CD4-positive, alpha-beta T cell treated with Interleukin-15 for 4 hours (primary cell): ENCODE data around the gene INPP5J.

ENCODE experiments used
- DNase-seq: peaks from one replicate; pipeline ENCODE4 v3.0.0-alpha.2; 2020; ENCODE audit warnings: low spot score

The INPP5J gene

DNA sequence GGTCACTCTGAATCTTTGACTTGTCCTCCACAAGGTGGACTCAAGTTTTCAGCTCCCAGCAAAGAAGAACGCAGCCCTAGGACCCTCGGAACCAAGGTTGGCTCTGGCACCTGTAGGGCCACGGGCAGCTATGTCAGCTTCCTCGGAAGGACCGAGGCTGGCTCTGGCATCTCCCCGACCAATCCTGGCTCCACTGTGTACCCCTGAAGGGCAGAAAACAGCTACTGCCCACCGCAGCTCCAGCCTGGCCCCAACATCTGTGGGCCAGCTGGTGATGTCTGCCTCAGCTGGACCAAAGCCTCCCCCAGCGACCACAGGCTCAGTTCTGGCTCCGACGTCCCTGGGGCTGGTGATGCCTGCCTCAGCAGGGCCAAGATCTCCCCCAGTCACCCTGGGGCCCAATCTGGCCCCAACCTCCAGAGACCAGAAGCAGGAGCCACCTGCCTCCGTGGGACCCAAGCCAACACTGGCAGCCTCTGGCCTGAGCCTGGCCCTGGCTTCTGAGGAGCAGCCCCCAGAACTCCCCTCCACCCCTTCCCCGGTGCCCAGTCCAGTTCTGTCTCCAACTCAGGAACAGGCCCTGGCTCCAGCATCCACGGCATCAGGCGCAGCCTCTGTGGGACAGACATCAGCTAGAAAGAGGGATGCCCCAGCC lies 2.2 kb downstream of the INPP5J start:
- DNase-seq = no peak

DNA sequence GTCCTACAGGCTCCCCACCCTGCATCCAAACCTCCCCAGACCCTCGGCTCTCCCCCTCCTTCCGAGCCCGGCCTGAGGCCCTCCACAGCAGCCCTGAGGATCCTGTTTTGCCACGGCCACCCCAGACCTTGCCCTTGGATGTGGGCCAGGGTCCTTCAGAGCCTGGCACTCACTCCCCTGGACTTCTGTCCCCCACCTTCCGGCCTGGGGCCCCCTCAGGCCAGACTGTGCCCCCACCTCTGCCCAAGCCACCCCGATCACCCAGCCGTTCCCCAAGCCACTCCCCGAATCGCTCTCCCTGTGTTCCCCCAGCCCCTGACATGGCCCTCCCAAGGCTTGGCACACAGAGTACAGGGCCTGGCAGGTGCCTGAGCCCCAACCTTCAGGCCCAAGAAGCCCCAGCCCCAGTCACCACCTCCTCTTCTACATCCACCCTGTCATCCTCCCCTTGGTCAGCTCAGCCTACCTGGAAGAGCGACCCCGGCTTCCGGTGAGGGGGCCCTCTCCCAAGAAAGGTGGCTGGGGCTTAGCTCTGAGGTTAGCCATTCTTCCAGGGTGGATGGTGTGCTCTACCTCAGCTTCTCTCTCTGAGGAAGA lies 2.9 kb downstream of the INPP5J start:
- no peak for DNase-seq

DNA sequence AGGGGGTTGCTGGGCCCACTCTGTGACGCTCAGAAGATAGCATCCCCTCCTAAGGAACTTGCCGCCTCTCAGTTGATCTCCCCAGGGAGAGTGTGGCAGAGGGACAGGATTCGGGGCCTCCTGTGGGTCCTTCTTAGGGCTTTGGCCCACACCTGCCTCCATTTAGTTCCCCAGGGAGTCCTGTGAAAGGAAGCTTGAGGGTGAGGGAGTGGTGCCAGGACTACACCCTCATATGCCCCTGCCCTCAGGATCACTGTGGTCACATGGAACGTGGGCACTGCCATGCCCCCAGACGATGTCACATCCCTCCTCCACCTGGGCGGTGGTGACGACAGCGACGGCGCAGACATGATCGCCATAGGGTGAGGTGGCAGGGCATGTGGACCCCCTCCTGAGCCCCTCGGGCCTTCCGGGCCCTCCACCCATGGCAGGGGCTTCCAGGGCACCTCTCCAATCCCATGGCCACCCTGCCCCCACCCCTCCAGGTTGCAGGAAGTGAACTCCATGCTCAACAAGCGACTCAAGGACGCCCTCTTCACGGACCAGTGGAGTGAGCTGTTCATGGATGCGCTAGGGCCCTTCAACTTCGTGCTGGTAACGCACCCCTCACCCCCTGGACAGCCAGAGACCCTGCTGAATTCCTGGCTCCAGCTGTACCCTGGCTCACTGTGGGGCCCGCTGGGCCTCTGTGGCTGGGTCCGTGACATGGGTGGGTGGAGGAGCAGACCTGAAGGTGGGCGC lies 3.5 kb downstream of the INPP5J start:
- DNase-seq = no peak

DNA sequence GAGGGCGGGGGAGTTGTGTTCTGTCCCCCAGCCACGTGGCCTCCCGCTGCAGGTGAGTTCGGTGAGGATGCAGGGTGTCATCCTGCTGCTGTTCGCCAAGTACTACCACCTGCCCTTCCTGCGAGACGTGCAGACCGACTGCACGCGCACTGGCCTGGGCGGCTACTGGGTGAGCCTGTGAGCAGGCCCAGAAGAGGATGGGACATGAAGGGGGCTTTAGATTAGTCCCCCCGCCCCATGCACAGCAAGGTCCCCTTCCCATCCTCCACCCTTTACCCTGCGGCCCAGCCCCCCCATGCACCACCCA lies 4.1 kb downstream of the INPP5J start:
- no peak for DNase-seq

DNA sequence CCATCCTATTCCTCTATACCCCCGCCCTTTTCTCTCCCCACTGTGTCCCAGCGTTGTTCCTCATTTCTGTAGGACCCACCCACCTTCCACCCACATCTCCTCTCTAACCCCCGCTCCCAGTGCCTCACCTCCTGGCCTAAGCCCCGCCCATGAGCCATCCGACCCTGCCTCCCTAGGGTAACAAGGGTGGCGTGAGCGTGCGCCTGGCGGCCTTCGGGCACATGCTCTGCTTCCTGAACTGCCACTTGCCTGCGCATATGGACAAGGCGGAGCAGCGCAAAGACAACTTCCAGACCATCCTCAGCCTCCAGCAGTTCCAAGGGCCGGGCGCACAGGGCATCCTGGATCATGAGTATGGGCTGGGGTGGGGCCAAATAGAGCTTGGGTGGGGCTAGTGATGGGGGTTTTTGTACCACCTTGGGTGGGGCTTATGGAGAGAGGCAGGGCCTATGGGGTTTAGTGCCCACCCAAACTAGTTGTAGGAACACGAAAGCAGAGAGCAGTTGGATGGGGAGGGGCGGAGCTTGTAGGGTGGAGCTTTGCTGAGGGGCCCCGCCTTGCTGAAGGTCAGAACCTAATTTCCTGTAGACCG lies 4.5 kb downstream of the INPP5J start:
- DNase-seq = no peak

DNA sequence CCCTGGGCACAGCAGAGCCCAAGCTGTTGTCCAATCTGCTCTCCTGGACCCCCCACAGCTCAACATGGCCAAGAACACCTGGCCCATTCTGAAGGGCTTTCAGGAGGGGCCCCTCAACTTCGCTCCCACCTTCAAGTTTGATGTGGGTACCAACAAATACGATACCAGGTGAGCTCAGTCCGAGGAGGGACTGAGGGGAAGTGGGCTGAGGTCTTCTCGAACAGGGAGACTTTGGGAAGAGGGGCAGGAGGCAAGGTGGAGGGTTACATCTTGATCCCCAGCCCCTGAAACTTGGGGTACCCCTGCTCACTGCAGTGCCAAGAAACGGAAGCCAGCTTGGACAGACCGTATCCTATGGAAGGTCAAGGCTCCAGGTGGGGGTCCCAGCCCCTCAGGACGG lies 5.4 kb downstream of the INPP5J start:
- no peak for DNase-seq

DNA sequence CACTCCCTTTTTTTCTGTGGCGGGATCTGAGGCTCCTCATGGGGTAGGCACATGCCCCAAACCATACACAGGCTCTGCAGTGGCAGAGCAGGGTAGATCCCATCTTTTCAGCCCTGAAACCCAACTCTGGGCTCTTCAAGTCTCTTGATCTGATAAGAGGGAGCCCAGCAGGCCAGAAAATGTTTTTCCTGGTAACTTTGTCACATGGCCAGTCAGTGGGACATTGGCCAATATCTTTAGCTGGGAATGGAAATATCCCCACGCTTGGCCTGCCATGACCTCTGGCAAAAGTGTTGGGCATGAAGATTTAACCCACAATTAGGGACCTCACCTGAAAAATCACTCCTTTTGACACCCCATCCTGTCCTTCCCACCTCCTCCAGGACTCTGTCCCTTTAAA lies 8.1 kb downstream of the INPP5J start:
- no peak for DNase-seq

DNA sequence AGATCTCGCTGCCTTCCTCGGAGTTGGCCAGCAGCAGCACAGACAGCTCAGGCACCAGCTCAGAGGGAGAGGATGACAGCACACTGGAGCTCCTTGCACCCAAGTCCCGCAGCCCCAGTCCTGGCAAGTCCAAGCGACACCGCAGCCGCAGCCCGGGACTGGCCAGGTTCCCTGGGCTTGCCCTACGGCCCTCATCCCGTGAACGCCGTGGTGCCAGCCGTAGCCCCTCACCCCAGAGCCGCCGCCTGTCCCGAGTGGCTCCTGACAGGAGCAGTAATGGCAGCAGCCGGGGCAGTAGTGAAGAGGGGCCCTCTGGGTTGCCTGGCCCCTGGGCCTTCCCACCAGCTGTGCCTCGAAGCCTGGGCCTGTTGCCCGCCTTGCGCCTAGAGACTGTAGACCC lies 11.1 kb downstream of the INPP5J start:
- no peak for DNase-seq

DNA sequence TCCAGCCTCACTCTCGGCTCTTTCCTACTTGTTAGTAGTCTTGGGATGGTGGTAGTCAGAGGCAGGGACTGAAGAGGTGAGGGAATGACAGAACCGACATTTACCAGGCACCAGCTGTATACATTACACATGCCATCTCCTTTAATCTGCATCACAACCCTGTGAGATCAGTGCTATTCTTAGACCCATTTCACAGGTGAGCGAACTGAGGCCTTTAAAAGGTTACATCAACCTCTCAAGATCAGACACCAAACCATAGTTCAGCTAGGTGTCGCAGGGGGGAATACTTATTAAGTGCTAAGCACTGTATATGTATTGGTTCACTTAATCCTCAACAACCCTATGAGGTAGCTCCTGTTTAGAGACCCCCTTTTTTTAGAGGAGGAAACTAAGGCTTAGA lies 11.9 kb downstream of the INPP5J start:
- DNase-seq = no peak

DNA sequence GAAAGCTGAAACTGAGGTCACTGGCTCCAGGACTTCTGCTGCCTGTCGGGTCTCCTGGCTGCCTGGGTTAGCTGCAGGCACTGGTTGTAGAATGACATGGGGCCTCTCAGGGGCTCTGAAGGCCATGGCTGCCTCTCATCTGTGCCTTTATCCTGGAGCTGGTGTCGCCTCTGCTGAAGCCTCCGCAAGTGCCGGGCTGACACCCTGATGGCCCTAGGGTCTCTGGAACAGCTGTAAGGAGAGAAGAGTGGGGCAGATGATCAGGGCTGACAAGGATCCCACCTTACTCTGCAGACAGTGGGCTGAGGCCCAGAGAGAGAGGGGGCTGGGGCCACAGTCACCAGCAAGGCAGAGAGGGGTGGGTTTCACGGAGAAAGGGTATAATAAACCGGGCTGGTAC lies 12.9 kb downstream of the INPP5J start:
- no peak for DNase-seq

DNA sequence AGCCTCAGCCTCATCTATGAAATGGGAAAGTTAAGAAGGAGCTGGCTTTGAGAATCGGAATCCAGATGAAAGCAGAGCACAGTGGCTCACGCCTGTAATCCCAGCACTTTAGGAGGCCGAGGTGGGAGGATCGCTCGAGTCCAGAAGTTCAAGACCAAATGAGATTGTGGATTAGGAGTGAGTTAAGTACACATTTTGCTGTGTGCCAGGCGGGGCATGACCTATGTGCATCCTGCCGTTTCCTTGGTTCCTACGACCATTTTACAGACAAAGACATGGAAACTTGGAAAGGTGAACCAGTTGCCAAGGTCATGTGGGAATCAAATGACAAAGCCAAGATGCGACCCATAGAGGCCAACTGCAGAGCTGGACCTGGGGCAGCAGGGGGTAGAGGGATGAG lies 13.4 kb downstream of the INPP5J start:
- no peak for DNase-seq

DNA sequence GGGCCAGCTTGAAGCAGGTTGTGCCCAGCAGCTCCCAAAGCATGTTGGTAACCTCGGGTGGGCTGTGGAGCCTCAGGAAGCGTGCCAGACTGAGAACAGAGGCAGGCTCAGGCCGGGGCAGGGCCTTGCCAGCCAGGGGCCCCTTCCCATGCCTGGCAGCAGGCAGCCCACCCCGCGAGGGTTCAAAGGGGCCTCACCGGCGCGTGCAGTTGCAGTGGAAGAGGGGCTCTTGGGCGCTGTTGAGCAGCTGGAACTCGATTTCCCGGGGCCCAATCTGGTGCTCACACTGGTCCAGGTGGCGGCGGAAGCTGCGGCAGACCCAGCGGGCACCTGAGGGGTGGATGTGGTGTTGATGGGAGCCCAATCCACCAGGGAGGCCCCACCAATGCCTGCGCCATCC lies 13.9 kb downstream of the INPP5J start:
- no peak for DNase-seq

DNA sequence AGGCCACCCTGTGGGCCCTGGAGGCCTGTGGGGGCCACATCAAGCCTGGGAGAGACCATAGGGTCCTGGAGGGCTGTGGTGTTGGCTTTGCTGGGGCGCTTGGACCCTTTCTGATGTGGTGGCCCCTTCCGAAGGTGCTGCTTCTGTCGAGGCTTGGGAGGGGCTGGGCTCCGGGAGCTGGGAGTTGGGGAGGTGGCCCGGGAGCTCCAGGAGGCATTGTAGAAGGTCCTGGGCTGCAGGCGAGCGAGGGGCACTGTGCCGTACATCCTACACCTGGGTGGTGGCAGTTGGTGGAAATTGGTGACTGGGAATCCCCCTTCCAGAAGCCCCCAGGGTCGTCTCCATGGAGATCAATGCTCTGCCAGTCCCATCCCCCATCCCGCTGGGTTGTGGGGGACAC lies 15.0 kb downstream of the INPP5J start:
- no peak for DNase-seq

DNA sequence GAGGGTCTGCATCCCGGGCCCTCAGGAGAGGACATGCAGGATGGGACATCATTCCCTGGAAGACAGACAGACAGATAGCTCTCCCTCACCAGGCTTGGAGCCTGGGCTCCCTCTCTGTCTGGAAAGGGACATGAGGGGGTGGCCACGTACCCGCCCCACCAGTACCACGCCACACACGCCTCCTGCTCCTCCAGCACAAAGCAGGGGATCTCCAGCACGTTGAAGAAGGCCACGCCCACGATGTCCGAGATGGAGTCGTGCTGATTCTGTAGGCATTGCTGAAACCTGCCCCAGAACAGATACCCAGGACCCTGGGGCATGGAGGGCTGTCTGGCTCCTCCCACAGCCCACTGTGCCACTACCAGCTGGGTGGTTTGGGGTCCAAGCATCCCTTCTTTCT lies 15.4 kb downstream of the INPP5J start:
- DNase-seq = no peak

DNA sequence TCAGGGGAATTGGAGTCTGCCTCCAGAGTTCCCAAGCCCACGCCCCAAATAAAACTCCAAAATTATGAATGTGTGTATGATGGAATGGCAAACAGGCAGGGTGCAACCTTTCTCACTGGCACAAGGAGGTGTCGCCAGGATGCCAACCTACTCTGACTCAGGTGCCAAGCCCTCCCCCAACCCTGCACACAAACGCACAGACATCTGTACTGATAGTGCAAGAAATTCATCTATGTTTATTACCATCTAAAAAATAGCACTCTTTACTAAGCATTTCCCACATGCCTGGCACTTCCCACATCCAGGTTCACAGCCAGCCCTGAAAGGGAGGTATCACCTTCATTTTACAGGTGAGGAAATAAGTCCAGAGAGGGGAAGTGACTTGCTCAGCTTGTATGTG lies 16.3 kb downstream of the INPP5J start:
- no peak for DNase-seq

DNA sequence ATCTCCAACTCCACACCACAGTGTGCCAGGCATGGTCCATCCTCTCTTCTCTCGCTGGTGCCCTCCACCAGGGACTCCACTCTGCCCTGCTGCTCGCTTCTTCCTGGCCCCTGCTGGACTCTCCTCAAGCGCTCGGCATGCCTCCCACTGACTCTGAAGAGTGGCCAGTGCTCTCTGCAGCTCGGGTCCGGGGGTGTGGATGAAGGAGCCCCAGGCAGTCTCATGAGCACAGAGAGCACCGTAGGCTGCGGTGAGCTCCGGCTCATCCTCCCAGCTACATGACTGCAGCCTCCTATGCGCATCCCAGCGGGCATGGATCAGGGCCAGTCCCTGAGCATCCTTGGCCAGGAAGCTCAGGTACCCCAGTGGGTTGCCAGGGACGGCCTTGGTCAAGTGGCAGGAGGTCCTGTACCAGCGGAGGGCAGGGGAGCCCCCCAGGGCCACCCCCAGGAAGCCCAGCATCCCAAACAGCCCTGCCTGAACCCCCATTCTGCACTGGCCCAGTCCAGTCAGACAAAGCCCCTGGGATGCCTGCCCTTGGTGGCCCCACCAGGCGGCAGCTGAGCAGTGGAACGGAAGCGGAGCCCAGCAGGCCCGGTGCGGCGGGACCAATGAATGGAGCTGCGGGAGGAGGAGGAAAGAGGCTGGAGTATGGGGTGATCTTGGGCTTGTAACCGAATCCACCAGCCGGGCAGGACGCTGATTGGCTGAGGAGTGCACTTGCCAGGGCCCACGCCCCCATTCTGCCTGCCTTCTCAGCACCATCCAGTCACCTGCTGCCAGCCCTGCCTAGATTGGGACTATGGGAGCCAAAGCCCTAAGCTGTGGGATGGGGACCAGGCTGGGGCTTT lies 17.3 kb downstream of the INPP5J start, which contains the start of gene PLA2G3:
TSS of gene PLA2G3 (minus strand) at position 643 of the 851 bp plus-strand sequence. CDS start at position 489, 154 bp downstream.
- no peak for DNase-seq

DNA sequence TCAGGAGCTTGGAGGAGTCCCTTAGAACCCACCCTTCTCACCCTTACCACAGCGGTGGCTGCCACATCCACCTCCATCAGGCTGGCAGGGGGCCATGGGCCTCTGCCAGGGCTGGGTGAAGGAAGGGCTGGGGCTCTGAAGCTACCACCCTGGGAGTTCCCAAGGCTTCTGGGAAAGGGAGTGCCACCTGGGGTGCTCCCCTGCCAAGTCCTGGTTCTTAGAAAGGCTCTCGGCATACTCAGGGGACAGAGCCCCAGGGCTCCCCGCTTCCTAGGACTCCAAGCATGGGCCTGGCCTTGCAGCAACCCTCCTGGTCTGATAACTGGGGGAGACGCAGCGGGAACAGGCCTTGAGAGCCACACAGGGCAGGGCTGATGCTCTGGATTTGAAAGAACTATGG lies 18.0 kb downstream of the INPP5J start:
- no peak for DNase-seq

DNA sequence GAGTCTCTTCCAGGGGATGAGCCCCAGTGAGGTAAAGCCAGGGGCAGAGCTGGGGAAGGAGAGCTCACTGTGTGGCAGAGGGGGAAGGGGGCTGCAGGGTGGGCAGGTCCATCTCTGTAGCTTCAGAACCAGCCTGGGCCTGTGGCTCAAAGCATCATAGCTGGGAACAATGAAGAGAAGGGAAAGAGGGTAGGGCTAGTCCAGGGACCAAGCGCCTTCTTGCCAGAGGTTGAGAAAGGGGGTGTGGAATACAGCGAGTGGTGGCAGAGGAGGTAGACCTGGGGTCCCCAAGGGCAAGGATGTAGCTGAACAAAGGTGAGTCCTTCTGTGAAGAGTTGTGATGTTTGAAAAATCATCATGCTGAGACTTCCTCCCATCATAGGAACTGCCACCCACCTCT lies 18.8 kb downstream of the INPP5J start:
- DNase-seq = no peak

DNA sequence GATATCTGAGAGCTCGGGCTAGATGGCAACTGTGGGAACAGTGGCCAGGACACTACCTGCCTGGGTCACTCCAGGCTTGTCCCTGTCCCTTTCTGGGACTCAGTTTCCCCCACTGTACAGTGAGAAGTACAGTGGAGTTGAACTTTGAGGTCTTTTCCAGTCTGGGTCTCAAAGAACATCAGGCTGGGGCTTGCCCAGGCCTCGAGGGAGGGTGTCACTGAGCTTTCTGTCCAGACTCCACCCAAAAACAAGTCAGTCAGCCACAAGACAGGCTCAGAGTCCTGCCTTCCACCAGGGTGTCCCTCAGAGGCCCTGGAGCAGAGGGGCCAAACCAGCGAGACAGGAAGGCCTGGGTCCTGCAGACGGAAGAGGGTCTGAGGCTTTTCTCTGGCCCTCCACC lies 19.5 kb downstream of the INPP5J start:
- DNase-seq = no peak

DNA sequence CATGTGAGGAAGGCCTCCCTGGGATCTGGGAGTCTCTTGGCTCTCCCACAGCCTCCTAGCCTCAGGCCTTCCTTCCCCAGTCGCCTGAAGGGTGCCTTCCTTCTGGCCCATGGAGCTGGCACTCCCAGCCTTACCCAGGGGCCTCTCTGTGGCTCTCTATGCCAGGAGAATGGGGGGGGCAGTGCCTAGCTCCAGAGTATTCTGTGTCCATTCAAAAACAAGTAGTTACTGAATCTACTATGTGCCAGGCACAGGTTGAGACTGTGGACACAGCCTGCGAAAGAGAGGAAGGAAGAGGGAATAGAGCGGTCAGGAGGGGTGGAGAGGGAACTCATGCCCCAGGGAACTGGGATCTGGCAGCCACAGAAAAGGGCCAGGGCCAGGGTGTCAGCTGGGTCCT lies 20.3 kb downstream of the INPP5J start:
- DNase-seq = no peak

DNA sequence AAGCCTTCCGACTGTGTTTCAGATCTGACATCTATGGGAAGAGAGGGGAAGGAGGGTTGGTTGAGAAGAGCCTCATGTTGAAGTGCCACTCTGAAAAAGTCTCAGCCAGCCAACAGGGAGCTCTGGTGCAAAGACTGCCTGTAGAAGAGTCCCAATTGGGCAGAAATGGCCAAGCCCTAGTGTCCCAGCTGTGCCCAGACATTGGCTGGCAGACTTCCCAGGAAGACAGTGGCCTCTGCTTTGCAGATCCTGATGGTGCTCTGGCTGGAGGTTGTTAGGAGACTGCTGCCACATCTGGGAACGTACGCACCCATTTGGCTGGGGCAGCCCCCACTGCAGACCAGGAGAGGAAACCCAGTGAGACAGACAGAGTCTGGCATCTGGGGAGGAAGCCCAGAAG lies 20.8 kb downstream of the INPP5J start:
- no peak for DNase-seq

DNA sequence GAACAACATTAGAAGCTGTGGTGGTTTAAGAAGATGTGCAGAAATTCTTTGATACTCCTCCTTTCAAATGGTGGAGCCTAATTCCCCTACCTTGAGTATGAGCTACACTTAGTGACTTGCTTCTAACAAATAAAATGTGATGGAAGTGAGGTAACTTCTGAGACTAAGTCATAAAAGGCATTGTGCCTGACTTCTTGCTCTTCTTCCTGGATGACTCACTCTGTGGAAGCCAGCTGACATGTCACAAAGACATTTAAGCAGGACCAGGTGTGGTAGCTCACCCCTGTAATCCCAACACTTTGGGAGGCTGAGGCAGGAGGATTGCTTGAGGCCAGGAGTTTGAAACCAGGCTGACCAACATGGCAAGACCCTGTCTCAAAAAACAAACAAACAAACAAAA lies 21.5 kb downstream of the INPP5J start:
- no peak for DNase-seq
